Heart right ventricle (tissue), 16 donors: Measurements from ENCODE around the gene CAPN9. TPM values are rescaled to one million over a fixed set of nuclear protein-coding genes. Genes with fewer than 3 reads are reported as not detected.

ENCODE experiments used
- ATAC-seq, 8 donors: fragments of 200-7000 bp; cut with Tn5 transposase; one replicate each; pipeline ENCODE4 v1.9.1; 2020; ENCODE audit warnings: mild to moderate bottlenecking in 8 of 8, moderate library complexity in 8 of 8, moderate number of reproducible peaks in 1 of 8
- DNase-seq, 2 donors: peaks; one replicate each; pipeline ENCODE4 v3.0.0-alpha.2; 2020
- H3K27ac ChIP-seq, 10 donors: fragments of 200-600 bp; sonication (generic) in 2 of 10; one replicate each; pipeline versions ENCODE4 v1.5.0 to v1.8.0; 2020 to 2022; ENCODE audit warnings: mild to moderate bottlenecking in 3 of 10
- H3K27me3 ChIP-seq, 7 donors: fragments of 200-600 bp; one replicate each; pipeline ENCODE4 v1.8.0; 2021 to 2022; ENCODE audit warnings: mild to moderate bottlenecking in 2 of 7
- H3K36me3 ChIP-seq, 9 donors: fragments of 200-600 bp; sonication (generic) in 1 of 9; one replicate each; pipeline versions ENCODE4 v1.5.0 to v1.8.0; 2020 to 2022; ENCODE audit warnings: mild to moderate bottlenecking in 2 of 9
- H3K4me1 ChIP-seq, 9 donors: fragments of 200-600 bp; sonication (generic) in 1 of 9; one replicate each; pipeline versions ENCODE4 v1.5.0 to v1.8.0; 2020 to 2022; ENCODE audit warnings: mild to moderate bottlenecking in 4 of 9
- H3K4me3 ChIP-seq, 10 donors: fragments of 200-600 bp; sonication (generic) in 2 of 10; one replicate each; pipeline versions ENCODE4 v1.5.0 to v1.8.0; 2020 to 2022; ENCODE audit warnings: mild to moderate bottlenecking in 7 of 10, moderate library complexity in 2 of 10
- H3K9me3 ChIP-seq, 11 donors: fragments of 200-600 bp in 10 of 11; sonication (generic) in 2 of 11; one replicate each; pipeline versions ENCODE4 v1.5.0 to v1.8.0; 2013 to 2022; ENCODE audit warnings: mild to moderate bottlenecking in 2 of 11, control low read depth in 1 of 11, moderate library complexity in 1 of 11
- CTCF ChIP-seq, 9 donors: fragments of 200-600 bp; sonication (generic) in 2 of 9; IDR thresholded peaks; one replicate each; pipeline versions ENCODE4 v1.5.0 to v1.8.0; 2021 to 2022; ENCODE audit warnings: antibody characterized with exemption in 9 of 9, mild to moderate bottlenecking in 5 of 9, moderate library complexity in 1 of 9
- WGBS, 2 donors: extraction: QIAGEN DNeasy Blood & Tissue Kit; methylation state at CpG; one replicate each; pipeline ENCODE4 v1.1.7; 2013; ENCODE audit warnings: inconsistent platforms in 1 of 2; 5-methylcytosine and 5-hydroxymethylcytosine counted together
- intact Hi-C, 10 donors: fragments of 100-400 bp; cut with DNase I; formaldehyde crosslinking; loops; one replicate each; pipeline versions ENCODE4 v1.11.1 to v1.14.2; 2022
- polyA plus RNA-seq, 2 donors: library from polyadenylated mRNA; stranded (reverse); fragments of 200-250 nt; gene quantifications; one replicate each; pipeline ENCODE4 v1.2.3, GENCODE V29; 2013
- total RNA-seq, 10 donors: library from RNA; stranded (reverse); fragmentation: NEBNext Ultra II Directional in 3 of 10; extraction: Animal tissue kit (Norgen Biotek cat#: 25700) in 3 of 10; gene quantifications; one replicate each; pipeline versions ENCODE4 v1.2.1 to v1.2.4, GENCODE V29; 2021 to 2023
- donor health status: Arrhythmogenic right ventricular cardiomyopathy.
- donor health status: ischemic (EF 13 %, LVEDD 7.1; RV severe dilation, severe dysfunction).
- donor health status: healthy with polysubstance abuse.
- donor health status: DM: no; HTN: yes; CAD: no.
- donor health status: DM: no; HTN: no; CAD: no.
- donor health status: ischemic (EF 25% LVEDD 6.9; RV normal size, moderate dysfunction).
- donor health status: ischemic (EF 25% LVEDD 5.7; RV mildly dilated, moderate dysfunction).
- donor health status: healthy.
- donor health status: DM: yes; HTN: yes; CAD: no.
- donor health status: Ischemic cardiomyopathy.
- donor health status: ischemic (EF 35%, LVEDD 5.7; RV mildly dilated, moderate dysfunction).
- donor health status: nonischemic (EF 11% LVEDD 7.7; RV severe dilation, severe dysfunction).
- donor health status: DM: yes; HTN: yes; CAD: no.
- donor health status: PGD.
- donor health status: ischemic (EF 29% LVEDD 5.4; RV normal size, mild dysfunction).
- donor health status: nonischemic (EF 23%, LVEDD 6.1; RV moderate dilation, normal function).

Gene CAPN9
- total and polyA plus RNA-seq, 12 donors: 0.22 to 0.25 (median 0.24) TPM; not detected in 9

- ATAC-seq: peak; percentile 85 to 98 (median 95)
- intact Hi-C loops: loop anchor here in 4 of 10 donors (5.0 to 10.0 kb wide), 3 partner anchors 55 to 178 kb away; partner anchors contain the start of gene C1orf198 (in 3 of the 4)
- TF ChIP-seq CTCF (IDR thresholded peaks at IDR 0.05): no peak
- peaks cover 0 to 5% (median 0%) of the 10 kb centered on the region in 11 donors for H3K9me3 ChIP-seq
- WGBS, 2 donors: 51 to 67% methylated on average over 5 of the region's 5 CpGs
- H3K36me3 ChIP-seq: no peaks in the 10 kb centered on the region
- H3K4me1 ChIP-seq: peaks cover 0 to 36% (median 10%) of the 10 kb centered on the region in 9 donors
- H3K27me3 ChIP-seq: no peaks in the 10 kb centered on the region
- no peak overlapping the region for H3K4me3 ChIP-seq
- H3K27ac ChIP-seq: peak overlapping the region in 7 of 10 donors; percentile 44 to 74 (median 51)
- DNase-seq: peak; percentile 68 to 81
These were observed 59.8 kb downstream of the CAPN9 start for GRCh38 chr1:230807029-230807428.

GRCh38 chr1:230807561-230808280 lies 60.5 kb downstream of the CAPN9 start:
- Histone ChIP-seq H3K36me3 (no peaks in the 10 kb centered on the region), H3K4me3 (no peak overlapping the region), H3K27me3 (no peaks in the 10 kb centered on the region), H3K4me1 (peaks cover 0 to 36% (median 10%) of the 10 kb centered on the region in 9 donors), H3K27ac (peak overlapping the region in 6 of 10 donors; percentile 21 to 74 (median 56)), H3K9me3 (peaks cover 0 to 12% (median 5%) of the 10 kb centered on the region in 11 donors)
- ATAC-seq: peak in 4 of 8 donors; percentile 6 to 40 (median 31)
- TF ChIP-seq CTCF (IDR thresholded peaks at IDR 0.05): no peak
- WGBS, 2 donors: 71% methylated on average over 3 of the region's 3 CpGs
- intact Hi-C loops: loop anchor here in 4 of 10 donors (5.0 to 10.0 kb wide), 3 partner anchors 55 to 177 kb away; partner anchors contain the start of gene C1orf198 (in 3 of the 4)
- DNase-seq: no peak

- intact Hi-C loops: loop anchor here in 4 of 10 donors (5.0 to 10.0 kb wide), 3 partner anchors 54 to 176 kb away; partner anchors contain the start of gene C1orf198 (in 3 of the 4)
- Histone ChIP-seq H3K4me3 (no peak overlapping the region), H3K4me1 (peaks cover 0 to 36% (median 10%) of the 10 kb centered on the region in 9 donors), H3K27me3 (no peaks in the 10 kb centered on the region), H3K9me3 (peaks cover 0 to 19% (median 12%) of the 10 kb centered on the region in 11 donors), H3K27ac (peak overlapping the region in 4 of 10 donors; percentile 44 to 74 (median 63)), H3K36me3 (no peaks in the 10 kb centered on the region)
- ATAC-seq (peak in 3 of 8 donors; percentile 11 to 47 (median 31)), DNase-seq (no peak)
- 72 to 75% methylated on average over 4 of the region's 4 CpGs for WGBS, 2 donors
- no peak for TF ChIP-seq CTCF (IDR thresholded peaks at IDR 0.05)
These were observed 61.2 kb downstream of the CAPN9 start for GRCh38 chr1:230808281-230808872.

- intact Hi-C loops: loop anchor here in 4 of 10 donors (5.0 to 10.0 kb wide), 3 partner anchors 53 to 175 kb away; partner anchors contain the start of gene C1orf198 (in 3 of the 4)
- peak in 2 of 8 donors; percentile 19 to 35 for ATAC-seq
These were observed 62.2 kb downstream of the CAPN9 start for GRCh38 chr1:230809256-230809990.

More at GRCh38 chr1:230809256-230809990, 62.2 kb downstream of the CAPN9 start:
- H3K4me3 ChIP-seq: no peak overlapping the region
- peaks cover 0 to 36% (median 10%) of the 10 kb centered on the region in 9 donors for H3K4me1 ChIP-seq
- H3K9me3 ChIP-seq: peaks cover 0 to 20% (median 13%) of the 10 kb centered on the region in 11 donors
- H3K27ac ChIP-seq: peak overlapping the region in 1 of 10 donors; percentile 6
- TF ChIP-seq CTCF (IDR thresholded peaks at IDR 0.05): no peak
- no peaks in the 10 kb centered on the region for H3K36me3 ChIP-seq
- 83 to 87% methylated on average over 8 of the region's 8 CpGs for WGBS, 2 donors
- DNase-seq: no peak
- no peaks in the 10 kb centered on the region for H3K27me3 ChIP-seq
